ENCODE results near the gene SH3GL2.

Gene SH3GL2

GRCh38 chr9:17578911-17579793, at the start of gene SH3GL2:
Gene SH3GL2, plus strand, starts transcription at chr9:17579066.
- DNase-seq: no peak

GRCh38 chr9:17531642-17532254, 47.1 kb upstream of the SH3GL2 start:
- DNase-seq: no peak

- no peak for DNase-seq
These were observed 46.4 kb upstream of the SH3GL2 start for GRCh38 chr9:17532461-17532860.

GRCh38 chr9:17535176-17535575, 43.7 kb upstream of the SH3GL2 start:
- no peak for DNase-seq

- no peak for DNase-seq
These were observed 42.8 kb upstream of the SH3GL2 start for GRCh38 chr9:17536027-17536426.

GRCh38 chr9:17551023-17551422, 27.8 kb upstream of the SH3GL2 start:
- DNase-seq: no peak

GRCh38 chr9:17555362-17556054, 23.4 kb upstream of the SH3GL2 start:
- no peak for DNase-seq

- no peak for DNase-seq
These were observed 22.6 kb upstream of the SH3GL2 start for GRCh38 chr9:17556255-17556654.

GRCh38 chr9:17556935-17557334, 21.9 kb upstream of the SH3GL2 start:
- no peak for DNase-seq

GRCh38 chr9:17571825-17572224, 7.0 kb upstream of the SH3GL2 start:
- DNase-seq: no peak

- DNase-seq: no peak
These were observed 4.5 kb upstream of the SH3GL2 start for GRCh38 chr9:17574342-17574741.

GRCh38 chr9:17578577-17578910, 322 bp upstream of the SH3GL2 start:
- no peak for DNase-seq

- DNase-seq: no peak
These were observed 1.3 kb downstream of the SH3GL2 start for GRCh38 chr9:17580119-17580518.

GRCh38 chr9:17587113-17587512, 8.2 kb downstream of the SH3GL2 start:
- DNase-seq: no peak

GRCh38 chr9:17588395-17588794, 9.5 kb downstream of the SH3GL2 start:
- DNase-seq: no peak

- DNase-seq: no peak
These were observed 10.1 kb downstream of the SH3GL2 start for GRCh38 chr9:17588941-17589340.

GRCh38 chr9:17589771-17590170, 10.9 kb downstream of the SH3GL2 start:
- DNase-seq: no peak

GRCh38 chr9:17594961-17595360, 16.1 kb downstream of the SH3GL2 start:
- no peak for DNase-seq

GRCh38 chr9:17597977-17598376, 19.1 kb downstream of the SH3GL2 start:
- no peak for DNase-seq

GRCh38 chr9:17600962-17601593, 22.2 kb downstream of the SH3GL2 start:
- DNase-seq: no peak

GRCh38 chr9:17604556-17604955, 25.7 kb downstream of the SH3GL2 start:
- no peak for DNase-seq

GRCh38 chr9:17609312-17610005, 30.6 kb downstream of the SH3GL2 start:
- no peak for DNase-seq

GRCh38 chr9:17611342-17611741, 32.5 kb downstream of the SH3GL2 start:
- no peak for DNase-seq
